SW 1271 (cell line): Measurements from ENCODE around the gene DKC1.
A peak's percentile ranks its signal among the peaks of the same experiment; 100 is the strongest.

Experiments used
- DNase-seq, 2 experiments: peaks; one replicate each; lab custom pipeline; 2025; lab: John Stamatoyannopoulos, UW

Gene DKC1

DNA sequence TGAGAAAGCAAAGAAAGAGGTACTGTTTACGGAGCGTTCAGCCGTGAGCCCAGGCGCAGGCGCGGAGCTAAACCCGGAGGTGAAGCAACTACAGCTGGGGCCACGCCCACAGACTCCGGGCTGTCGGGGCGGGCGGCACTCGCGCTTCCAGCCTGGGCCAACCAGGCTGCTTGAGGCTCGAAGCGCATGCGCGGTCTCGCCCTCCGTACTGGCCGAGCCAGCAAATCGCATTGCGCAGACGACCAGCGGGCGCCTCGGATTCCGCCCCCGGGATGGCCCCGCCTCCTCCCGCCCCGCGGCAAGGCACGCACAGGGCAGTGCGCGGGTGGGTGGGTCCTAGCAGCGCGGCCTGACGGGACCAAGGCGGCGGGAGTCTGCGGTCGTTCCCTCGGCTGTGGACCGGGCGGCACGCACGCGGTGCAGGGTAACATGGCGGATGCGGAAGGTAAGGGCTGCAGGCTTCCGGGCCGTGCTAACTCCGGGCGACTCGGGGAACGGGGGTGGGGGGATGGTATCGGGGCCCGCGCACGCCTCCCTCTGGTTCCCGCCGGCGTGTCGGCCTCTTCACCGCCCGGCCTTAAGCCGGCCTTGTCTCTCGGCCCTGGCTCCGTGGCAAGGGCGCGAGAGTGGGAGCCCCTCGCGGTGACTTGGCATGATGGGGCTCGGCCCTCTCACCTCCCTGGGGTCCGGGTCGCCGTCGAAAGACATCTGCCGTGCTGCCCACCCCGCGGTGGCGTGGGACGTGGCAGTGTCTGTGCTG lies at the start of gene DKC1:
Gene DKC1, plus strand, starts transcription at position 328 of the 760 bp plus-strand sequence. Its CDS starts 102 bp downstream, at position 430.
- peak; percentile 84 to 90 for DNase-seq

DNA sequence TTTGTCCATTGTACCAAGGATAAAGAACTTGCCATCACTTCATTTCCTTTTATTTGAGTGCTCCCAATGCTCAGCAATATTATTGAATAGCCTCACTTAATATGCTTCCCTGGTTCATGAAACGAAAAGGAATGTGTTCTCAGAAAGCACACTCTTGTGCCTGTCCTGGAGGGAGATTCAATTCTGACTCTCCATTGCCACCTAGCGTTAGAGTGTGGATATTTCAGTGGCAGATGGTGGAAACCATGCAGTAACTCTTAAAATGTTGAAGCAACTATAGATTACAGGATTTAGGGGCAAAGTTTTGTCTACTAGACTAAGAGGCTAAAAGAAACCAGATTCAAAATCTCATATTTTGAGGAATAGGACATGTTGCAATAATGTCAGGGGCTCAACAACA lies 47.7 kb upstream of the DKC1 start:
- DNase-seq: peak in 1 of 2 experiments; percentile 21

DNA sequence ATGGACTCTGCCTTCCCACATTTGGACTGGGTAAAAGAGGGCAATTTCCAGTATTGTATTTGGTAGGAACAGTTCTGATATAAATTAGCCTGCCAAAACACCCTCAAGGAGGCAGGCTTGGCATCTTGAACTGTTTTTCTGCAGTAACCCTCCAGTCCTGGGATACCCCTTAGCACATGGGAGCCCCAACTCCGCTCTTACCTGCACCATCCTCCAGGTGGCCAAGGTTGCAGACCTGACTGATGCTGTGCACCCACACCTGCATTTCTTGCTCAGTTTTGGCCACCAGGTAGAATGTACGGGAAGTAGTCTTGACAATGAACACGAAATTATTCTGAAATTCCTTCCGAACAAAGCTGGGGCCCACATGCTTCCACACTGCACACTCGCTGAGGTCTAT lies 46.8 kb upstream of the DKC1 start:
- DNase-seq: no peak

DNA sequence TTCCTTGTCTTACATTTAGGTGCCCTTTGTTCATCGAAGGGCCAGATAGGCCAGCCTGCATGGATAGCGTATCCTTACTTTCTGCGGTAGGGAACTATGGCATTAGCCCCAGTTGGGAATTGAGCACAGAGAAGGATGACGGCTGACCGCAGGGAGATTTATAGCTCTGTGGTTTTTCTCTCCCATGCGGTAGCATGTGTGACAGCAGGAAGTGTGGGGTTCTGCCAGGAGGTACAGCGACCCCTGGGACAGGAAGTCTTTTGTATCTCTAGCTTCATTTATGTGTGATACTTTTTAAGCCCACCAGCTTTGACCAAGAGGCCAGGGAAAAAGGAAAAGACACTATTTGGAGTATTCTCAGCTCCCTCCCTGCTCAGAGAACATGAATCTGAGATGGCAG lies 44.8 kb upstream of the DKC1 start:
- no peak for DNase-seq

DNA sequence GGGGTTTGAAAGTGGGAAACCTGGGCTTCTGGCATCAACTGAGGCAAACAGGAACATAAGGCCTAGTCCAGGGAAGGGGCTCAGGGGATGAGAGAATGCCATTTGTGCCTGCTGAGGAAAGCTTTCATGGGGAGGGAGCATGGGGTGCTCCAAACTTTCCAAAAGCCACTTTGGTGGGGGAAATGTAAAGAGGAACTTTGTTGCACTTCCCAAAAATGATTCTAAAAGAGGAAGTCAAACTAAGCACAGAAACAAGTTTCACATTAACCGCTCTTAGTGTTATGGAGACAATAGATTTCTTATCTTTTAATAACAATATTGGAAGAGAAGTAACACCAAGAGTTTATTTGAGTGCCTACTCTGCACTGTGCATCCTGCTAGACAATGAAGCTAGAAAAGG lies 44.0 kb upstream of the DKC1 start:
- DNase-seq: no peak

DNA sequence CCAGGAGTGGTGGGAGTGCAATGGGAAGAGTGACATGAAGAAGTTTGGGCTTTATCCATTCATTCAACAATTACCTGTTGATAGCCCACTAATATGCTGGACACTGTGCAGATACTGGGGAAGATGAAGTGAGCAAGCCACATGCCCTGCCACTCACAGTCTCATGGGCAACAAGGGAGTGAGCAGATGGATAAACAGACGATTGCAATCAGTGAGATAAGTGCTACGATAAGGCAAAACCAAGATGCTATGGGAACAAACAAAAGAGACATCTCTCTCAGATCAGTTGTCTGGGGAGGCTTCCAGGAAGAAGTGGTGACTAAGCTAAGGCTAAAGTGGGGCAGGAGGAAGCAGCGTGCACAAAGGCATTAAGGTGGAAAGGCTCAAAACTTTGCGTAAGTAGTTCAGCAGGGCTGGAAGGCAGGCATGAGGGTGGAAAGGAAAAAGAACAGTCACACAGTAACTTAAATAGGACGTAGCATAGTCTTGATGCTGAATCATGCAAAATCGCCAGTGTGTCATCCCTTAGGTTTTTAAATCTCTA lies 43.5 kb upstream of the DKC1 start:
- DNase-seq: no peak

DNA sequence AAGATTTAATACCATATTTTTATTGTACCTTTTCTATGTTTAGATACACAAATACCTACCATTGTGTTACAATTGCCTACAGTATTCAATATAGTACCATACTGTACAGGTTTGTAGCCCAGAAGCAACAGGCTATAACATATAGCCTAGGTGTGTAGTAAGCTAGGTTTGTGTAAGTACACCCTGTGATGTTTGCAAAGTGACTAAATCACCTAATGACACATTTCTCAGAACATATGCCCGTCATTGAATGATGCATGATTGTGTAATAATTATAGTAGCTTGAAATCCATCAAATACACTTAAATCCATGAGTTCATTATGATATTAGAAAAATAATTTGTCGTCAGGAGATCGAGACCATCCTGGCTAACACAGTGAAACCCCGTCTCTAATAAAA lies 42.6 kb upstream of the DKC1 start:
- DNase-seq: no peak

DNA sequence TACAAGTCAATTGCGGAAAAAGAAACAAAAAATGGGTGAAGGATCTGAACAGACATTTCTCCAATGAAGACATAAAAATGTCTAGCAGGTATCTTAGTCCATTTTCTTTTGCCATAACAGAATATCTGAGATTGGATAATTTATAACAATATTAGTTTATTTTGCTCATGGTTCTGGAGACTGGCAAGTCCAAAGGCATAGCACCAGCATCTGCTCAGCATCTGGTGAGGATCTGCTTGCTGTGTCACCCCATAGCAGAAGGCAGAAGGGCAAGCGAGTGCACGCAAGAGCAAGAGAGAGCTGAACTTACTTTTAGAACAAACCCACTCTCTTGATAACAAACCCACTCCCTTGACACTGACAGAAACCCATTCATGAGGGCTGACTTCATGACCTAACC lies 41.5 kb upstream of the DKC1 start:
- no peak for DNase-seq

DNA sequence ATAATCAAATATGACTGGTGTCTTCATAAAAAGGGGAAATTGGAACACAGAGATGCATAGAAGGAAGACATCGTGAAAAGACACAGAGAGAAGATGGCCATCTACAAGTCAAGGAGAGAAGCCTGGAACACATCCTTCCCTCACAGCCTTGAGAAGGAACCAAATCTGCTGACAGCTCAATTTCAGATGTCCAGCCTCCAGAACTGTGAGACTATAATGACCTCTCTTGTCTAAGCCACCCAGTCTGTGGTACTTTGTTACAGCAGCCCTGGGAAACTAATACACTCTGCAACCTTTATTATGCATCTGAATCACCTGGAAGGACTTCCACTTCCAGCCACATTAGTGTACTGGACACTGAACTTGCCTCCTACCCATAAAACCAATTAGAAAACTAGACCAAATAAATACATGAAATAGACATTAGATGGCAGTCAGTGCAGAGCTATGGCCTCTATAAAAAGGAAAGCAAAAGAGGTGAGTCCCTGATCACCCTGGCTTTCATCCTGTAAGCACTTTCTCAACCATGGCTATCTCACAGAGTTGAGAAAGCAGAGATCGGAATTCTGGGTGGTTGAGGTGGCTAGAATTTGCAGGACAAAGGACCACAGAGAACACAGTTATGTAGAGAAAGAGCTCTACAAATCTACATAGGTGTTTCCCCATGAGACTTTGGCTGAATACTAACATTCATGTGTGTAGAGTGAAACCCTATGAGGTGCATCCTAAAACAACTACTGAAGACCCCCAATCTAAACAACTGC lies 37.5 kb upstream of the DKC1 start:
- DNase-seq: no peak

DNA sequence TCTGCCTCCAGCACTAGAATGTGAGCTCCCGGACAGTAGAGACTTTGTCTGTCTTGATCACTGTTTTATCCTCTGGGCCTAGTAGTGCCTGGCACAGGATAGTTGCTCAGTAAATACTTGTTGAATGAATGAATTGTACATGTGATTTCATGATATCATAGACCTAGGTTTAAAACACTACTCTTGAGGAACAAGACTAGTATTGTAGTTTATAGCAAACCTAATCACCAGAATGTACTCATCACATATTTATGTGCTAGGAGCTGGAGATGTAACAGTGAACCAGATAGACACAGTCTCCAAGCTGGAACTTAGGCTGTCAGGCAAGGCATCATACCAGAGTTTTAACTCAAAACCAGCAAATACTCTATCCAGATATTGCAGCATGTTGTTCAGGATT lies 35.2 kb upstream of the DKC1 start:
- DNase-seq: no peak

DNA sequence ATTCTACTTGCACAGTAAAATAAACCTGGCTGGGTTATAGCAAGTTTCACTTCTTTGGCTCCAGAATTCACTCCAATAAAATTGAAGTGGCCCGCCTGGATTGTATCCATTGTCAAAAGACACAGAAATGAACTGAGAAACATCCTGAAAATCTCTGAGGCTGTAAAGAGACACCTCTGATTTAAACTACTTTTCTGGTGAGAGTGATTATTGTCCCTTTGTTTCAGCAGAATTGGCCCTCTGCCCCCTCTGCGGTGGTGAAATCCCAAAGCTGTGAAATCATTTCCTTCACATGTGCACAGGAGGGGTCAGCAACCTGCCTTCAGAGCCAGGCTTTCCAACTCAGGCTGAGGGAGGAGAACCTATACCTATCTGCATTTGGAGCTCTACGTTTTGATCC lies 34.8 kb upstream of the DKC1 start:
- peak in 1 of 2 experiments; percentile 30 for DNase-seq

DNA sequence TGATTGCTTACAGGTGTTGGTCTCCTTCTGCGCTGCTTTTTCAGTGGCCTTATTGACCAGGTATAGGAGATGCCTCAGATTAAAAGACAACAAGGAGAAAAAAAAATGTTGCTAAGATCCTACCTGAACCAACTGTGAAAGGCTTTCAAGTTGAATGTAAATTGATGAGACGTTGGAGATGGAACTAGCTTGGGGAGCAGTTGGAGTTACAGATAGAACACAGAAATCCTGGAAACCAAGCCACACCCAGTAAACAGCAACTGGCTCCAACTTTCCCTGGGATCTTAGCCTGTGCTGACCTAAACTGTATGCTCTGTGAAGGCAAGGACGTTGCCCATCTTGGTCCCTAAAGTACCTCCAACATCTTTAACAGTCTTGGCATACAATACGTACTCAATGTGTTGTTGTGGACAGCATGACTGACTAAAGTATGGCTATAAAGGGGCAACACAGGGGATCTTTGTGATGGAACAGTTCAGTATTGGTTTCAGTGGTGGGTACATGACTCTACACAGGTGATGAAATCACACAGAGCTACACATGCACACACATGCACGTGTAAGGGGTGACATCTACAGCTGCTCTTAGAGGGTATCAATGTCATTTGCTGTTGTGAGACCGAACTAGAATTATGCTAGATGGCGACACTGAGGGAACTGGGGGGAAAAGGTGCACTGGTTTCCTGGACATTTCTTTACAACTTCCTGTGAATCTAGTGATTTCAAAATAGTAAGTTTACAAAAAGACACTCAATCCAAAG lies 34.1 kb upstream of the DKC1 start:
- DNase-seq: no peak

DNA sequence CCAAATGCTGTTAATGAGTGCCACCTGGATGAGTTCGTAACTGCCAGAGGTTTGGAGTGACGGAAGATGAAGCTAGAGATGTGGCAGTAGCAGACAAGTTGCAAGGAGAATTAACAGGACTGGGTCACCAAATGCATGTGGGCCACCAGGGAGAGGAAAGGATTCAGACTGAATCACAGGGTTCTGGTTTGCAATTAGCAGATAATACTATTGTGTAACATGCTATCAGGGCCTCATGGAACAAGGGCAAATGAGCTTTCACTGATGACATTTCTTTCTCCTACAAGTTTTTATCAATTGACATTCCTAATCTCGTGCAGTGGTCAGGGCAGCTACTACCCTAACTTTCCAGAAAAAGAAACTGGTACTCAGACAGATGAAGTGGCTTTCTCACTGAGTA lies 33.2 kb upstream of the DKC1 start:
- DNase-seq: no peak

DNA sequence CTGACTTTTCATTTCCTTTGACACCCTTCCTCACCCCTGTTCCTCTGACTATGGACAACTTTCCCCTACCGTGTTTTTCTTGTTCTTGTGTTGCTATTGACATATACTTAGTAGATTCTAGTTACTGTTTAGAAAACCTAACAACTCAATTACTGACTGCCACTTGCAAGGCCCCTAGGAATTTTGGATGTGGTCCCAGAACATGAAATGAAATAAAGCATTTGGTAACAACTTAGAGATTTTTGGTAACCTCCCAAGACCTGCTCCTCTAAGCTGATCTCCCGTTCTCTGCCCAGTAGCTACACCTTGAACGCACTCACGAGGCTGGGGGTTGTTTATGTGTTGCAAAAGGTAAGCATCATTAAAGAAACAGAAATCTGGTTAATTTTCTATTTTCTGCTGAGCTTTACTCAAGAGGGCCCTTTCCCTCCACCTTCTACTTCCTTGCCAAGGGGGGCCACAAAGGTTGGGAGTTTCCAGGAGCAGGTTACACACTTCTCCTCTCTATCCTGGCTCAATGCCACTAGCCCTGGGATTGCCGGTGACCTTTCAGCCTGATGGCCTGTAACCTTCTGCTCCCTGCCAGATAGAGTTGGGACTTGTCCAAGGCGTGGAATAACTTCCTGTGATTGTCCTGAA lies 32.3 kb upstream of the DKC1 start:
- no peak for DNase-seq

DNA sequence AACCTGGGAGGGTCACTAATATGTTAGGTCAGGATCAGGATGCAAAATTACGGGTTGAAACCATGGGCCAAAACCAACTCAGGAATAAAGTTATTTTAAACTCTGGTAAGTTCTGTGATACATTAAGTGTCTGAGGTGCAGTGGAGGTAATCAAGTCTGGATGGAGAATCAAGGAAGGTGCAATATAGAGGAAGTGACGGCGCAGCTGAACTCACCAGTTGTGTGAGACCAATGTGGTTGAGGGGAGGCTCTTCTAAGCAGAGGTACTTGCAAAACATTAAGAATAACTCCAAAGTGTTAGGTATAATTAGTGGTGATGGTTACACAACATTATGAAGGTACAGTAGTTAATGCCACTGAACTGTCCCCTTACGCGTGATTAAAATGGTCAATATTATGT lies 31.5 kb upstream of the DKC1 start:
- no peak for DNase-seq

DNA sequence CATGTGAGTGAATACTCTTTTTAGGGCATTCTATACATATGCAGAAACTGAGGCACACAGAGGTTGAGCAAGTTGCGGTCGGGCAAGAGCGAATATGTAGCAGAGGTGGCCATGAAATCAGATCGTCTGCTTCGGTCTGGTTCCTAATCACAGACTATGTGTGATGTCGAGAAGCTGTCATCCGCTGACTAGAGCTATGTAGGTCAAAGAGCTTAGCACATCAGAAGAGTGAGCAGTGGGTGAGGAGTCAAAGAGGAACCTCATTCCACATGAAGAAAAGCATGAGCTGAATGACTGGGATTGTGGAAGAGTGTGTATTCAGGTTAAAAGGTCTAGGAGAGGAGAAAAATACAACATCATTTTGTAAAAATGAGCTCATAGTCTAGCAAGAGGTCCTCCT lies 30.8 kb upstream of the DKC1 start:
- DNase-seq: no peak

DNA sequence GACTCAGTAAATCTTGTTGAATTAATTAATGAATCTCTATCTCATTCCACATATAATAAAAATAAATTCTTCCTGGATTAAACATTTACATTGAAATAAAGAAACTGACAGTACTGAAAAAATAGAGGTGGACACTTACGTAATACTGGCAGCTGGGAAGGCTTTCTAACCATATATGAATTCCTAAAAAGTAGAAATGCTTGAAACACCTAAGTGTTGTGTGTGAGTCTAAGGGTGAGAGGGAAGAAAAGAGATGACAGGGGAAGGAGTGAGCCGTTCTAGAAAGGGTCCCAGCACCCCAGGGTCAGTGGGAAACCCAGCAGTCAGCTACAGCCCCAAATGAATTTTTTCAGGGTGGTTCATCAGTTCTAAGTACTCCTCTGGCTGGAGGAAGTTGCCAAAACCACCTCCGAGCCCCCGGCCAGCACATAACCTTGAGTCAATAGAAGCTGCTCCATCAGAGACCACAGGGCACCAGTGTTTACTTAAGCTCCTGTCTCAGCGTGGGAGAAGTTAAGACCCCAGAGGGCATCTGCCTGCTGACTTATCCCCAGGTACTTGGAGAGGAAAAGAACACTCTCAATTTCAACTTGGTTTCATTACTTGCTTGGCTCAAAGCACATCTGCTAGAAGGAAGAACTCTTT lies 30.1 kb upstream of the DKC1 start:
- no peak for DNase-seq

DNA sequence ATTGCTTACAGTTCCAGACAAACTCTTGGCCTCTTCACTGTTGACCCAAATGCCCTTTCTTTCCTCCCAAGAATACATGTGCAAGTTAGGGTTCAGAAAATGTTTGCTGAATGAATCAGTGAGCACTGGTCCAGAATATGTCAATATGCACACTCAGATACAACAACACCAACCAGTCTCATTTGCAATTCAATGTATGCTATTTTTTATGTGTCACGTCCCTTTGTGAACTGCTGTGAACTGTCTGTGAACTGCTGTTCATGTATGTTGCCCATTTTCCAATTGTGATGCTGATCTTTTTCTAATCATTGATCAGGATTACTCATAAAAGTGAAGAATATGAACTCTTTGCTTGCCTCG lies 29.6 kb upstream of the DKC1 start:
- no peak for DNase-seq

DNA sequence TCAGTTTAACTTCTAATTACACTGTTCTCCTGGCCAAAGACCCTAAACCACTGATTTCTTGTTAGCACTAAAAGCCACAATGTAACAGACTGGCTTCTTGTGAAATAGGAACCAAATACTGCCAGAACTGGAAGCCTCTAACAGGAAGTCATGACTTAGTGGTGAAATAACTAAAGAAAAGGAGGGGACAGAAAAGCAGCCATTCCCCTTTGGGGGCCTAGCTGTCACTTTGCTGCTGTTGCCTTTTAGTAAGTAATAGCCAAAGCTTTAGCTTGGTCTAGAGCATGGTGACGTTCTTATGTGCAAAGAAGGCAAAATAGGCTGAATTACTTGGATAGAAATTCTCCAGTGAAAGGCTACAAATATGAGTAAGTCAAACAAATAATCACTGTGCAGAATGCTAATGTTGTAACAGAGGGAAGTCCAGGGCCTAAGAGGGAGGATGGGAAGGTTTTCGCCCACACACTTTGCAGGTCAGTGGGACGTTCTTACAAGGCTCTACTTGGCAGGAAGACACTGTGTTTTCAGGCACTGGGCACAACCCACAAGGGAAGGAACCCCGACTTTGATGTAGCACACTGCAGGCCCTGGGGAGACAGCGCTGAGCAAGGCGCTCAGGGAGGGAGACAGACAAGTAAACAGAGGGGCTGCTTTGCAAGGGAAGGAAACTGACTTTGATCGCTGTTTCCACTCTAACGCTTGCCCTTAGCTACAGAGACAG lies 28.4 kb upstream of the DKC1 start:
- no peak for DNase-seq

DNA sequence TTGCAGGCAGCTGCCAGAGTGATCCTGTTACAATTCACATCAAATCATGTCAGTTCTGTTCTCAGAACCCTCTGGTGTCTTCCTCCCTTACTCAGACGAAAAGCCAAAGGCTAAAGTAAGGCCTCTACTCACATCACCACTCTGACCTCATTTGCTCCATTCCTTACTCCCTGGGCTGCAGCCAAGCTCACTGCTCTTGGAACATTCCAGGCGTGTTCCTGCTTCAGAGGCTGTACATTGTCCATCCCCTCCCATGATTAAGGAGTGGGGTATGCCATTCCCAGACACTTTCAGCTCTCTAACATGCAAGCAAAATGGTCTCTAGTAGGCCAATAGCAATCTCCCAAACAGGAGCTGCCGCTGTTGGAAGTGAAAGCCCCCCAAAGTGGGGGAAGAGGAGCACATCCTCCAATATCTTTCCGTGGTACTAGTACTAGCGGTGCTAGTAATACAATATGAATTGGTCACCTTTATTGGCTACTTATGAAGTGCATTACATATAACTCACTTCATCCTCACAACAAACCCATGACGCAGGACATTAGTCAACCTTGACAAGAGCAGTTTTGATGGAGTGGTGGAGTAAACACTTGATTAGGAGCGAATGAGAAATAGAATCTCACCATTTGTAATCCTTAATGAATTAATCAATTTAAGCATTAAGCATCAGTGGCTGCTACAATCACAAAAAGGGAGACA lies 26.8 kb upstream of the DKC1 start:
- DNase-seq: no peak
